NCI-H2107 (cell line): Measurements from ENCODE around the gene UTP11.

ENCODE experiments used
- DNase-seq: peaks from one replicate; lab custom pipeline; 2025; lab: John Stamatoyannopoulos, UW

Gene UTP11

DNA sequence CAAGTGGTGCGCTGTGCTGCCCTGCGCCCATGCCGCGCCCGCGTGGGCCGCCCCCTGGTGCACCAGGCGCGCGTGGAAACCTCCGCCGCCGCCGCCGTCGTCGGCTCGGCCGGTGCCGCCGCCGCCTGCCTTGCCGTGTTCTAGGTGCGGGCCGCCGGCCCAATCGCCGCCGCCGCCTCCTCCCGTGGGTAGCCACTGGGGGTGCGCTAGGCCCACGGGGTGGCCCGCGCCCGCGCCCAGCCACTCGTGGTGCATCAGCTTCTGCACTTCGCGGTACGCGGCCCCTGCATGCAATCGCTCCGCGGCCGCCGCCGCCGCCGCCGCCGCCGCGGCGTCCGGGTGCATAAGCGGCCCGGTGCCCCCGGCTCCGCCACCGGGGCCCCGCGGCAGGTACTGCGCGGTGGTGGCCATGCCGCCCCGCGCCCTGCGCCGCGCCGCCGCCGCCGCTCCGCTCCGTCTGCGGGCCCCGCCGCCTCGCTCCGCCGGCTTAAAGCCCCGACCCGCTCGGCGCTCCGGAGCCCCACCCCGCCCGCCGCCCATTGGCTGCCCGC is 33.9 kb downstream of the UTP11 start, which contains the start of gene POU3F1:
POU3F1 (minus strand) TSS at position 461 of the 551 bp plus-strand sequence; CDS start at position 411, 50 bp downstream.
- no peak for DNase-seq

DNA sequence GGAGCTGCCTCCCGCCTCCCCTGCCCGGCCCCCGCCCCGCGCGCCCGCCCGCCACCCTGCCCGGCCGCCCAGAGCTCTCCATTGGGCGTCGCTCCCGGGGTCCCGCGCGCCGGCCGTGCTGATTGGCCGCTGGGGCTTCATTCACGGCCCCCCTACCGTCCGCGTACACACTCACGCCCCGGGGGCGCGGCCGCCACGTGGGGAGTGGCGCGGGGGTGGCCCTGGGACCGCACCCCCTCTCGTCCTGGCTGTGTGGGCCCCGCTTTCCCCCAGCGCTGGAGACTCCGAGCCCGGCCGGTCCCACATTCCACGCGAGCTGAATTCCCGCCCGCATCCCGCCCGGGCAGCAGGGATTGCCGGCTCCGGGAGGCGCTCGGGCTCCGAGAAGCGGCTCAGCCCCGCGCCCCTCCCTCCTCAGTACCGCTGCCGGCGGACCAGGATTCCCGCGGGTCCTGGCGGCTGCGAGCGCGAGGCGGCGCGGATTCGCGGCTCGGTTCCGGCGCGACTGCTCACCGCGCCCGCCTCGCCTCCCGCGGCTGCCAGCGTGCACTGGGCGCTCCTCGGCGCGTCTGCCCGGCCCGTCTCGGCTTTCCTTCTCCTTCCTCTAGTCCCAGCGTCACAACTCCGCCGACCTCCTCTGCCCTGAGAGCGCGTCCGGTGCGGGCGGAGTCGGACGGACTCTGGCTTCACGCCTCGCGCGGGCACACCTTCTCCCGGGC is 34.5 kb downstream of the UTP11 start:
- DNase-seq, result no peak

DNA sequence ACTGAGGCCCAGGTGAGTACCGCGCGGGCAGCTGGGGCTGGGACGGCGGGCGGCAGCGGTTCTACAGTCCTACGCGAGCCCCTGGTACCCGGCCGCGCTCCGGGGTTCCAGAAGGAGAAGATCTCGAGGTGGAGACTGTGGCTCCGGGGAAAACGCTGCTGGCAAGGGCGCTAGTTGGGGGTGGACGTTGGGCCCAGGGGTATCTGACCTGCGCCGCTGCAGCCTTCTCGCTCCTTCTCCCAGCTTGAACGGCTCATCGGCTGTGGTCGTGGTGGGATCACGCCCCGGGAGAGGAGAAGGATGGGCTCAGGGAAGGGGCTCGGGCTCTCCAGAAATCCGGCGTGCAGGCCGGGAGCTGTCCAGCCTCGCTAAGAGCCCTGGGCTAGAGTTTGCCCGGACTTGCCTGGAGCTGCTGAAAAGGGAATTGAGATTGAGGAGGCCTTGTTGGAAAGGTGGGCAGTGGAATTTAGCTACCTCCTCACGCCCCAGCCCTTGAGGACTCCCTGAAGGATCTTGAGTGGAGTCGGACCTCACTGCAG is 35.1 kb downstream of the UTP11 start:
- no peak for DNase-seq

DNA sequence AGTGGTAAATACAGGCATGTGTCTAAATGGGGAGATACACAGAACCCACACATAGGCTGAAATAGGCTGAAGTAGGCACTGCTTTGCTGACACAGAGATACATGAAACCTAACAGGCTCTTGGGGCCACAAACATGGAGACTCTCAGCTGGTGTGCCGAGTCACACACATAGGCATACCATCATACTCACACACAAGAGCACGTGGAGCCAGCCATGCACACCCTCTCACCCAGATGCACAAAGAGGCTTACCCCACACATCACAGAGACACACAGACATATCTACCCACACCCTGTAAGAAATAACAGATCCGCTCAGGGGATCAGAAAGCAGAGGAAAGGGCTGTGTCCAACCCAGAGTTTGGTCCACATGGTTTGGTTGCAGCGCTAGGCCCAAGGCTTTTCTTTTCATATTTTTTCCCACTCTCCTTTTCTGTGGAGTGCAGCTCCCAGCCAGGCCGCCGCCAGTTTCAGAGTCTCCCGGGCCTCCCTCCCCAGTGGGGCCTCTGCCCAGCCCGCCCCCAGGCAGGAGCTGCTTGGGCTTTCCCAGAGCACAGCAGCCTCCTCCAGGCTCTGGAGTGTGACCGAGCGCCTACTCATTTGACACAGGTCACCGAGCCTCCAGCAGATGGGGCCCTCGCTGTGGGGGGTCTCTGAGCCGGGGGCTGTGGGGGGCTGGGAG is 38.0 kb downstream of the UTP11 start:
- no peak for DNase-seq

DNA sequence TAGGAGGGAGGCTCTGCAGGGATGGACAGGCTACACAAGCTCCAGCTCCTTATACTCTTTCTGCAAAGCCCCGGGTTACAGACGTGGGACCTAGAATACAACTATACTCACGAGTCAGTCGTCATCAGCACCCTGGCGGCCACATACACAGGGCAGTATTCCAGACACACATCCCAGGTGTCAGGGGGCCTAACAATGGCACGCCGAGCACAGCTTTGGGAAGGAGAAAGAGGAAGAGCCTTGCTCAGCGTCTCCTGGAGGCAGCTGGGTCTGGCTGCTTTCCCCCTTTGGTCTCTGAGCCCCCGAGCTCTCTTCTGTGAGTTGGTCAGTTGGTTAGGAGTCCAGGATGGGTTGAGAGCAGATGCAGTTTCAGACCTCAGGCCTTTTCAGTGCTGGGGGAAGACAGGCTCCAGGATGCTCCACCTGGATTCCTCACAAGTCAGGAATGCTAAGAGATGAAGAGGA is 38.6 kb downstream of the UTP11 start:
- no peak for DNase-seq

DNA sequence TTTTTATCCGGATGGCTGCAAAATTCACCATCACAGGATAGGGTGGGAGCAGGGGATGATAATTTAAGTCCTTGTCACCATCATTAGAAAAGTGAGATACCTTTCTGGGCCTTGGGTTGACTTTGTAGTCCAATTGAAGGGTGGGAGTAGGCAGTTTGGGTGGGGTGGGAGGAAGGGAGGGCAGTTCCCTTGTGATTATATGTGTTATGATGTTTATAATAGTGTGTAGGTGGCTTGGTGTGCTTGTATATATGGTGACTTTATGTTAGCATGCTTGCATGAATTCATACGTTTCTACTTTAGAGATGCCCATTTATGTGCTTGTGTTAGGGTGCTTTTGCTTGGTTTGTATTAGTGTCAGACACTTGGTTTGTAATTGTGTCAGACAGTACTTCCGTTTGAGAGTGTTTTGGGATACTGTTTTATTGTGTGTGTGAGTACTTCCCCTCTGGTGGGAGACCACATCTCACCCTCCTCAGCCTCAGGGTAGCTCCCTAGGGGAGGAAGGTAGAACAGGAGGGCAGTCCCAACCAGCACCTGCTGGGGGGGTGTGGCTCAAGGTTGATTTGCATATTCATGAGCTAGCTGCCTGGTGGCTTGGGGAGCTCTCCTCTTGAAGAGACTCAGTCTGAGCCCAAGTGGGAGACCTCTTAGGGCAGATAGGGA is 40.3 kb downstream of the UTP11 start:
- DNase-seq, result no peak

DNA sequence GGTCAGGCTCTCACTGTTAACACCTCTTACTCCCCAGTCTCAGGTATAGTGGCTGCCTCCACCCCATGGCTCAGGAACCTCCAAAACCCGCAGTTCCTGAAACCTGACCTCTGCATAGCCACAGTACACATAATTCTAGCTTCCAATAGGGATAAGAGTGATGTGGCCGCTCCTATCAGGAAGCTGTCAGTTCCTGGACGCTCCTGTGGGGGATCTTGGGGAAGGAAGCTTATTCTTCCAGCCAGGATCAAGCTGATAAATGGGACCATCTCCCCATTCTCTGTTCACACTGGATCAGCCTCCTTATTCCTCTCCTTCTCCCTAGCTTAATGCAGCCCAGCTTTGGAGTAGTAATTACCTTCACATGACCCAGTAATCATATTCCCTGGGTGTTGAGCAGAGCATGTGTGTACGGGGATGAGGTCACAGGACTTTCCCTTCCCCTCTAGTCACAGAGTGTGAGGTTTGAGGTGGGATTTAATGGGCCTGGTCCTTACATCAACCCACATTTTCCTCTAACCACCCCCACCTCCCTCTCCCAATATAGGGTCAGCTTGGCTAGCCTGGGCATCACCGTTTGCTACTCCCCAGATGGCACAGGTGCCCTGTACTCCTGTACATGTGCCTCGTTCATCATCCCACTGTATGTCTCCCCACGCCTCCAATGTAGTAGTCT is 41.0 kb downstream of the UTP11 start:
- DNase-seq, result no peak

DNA sequence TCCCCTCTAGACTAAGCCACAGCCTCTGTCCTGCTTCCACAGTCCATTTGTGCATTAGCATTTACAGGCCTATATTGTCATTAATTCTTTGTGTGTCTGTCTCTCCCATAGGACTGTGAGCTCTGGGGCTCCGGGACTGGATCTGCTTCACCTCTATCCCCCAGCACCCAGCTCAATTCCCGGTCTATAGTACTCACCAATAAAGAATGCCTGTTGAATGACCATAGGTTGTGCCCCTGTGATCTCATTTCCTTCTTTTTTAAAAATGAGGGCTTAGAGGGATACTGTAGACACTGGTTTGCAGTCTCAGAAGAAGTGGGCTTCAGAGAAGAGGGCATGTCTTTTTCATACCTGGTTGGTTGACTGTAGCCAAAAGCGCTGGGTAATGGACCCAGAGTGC is 42.9 kb downstream of the UTP11 start:
- no peak for DNase-seq

DNA sequence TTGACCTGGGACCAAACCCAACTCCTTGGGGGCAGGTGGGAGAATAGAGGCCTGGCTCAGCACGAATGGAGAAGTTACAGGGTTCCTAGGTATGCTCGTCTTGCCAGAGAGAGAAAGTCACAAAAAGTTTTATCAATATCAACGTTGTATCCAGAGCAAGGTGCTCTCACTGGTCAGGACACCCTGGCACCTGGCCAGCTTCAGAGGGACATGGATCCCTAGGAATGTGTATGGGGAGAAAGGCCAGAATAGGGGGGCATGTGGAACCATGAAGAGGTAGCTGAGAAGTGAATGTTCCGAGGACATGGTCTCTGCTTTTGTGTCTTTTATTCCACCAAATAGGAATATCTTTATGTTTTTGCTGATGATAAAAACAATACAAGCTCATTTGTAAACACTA is 43.4 kb downstream of the UTP11 start:
- DNase-seq, result no peak

DNA sequence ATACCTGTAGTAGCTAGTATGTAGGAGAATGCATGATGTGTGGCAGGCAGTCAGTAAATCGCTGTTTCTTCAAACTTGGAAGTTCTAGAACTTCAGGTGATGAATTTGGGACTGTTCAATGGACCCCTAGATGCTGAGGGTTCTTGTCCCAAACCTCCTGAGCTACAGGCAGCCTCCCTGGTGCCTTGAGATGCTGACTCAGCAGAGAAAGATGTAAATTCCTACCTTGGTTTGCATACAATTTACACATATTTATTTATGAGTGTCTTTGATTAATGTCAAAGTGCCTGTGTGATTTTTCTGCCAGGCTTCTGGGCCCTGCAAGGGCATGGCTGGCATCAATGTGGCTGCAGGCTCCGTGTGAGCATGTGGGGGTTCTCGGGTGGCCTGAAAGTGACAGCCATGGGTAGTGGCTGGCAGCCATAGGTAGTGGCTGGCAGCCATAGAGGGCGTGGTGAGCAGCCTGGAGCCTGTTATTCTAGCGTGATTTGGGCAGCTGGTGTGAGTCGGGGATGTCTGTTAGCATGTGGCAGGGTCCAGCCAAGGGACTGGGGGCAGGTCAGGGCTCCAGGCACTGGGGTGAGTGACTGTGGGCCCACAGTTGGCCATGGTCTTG is 47.2 kb downstream of the UTP11 start:
- DNase-seq, result no peak

DNA sequence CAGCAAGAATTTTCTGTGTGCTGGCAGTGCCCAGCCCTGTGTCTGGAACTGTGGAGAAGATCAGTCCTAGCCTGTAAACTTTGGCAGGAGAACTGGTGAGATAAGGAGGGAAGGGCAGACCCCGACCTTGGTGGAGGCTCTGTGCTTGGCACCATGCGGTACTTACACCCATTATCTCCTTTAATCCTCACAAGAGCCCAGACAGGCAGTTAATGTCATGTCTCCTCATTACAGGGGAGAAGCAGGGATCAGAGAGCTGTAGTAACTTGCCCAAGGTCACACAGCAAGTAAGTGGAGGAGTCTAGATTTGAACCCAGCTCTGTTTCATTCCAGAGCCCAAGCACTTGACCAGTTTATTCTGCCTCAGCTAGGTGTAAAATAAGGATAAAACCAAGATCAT is 48.0 kb downstream of the UTP11 start:
- DNase-seq, result no peak

DNA sequence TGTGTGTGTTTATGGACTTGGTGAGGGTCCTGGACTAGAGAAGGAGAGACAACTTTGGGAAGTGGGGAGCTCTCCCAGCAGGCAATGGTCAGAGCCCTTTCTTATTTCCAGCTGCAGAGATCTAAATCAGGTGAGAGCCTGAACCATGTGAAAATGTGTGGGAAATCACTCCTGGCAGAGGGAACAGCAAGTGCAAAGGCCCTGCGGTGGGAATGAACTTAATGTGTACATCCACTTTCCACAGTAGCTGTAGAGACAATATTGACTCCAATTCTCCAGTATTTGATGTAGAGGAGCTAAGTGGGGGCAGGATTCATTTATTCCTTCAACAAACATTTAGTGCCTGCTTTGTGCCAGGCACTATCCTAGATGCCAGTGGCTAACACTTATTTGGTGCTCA is 48.8 kb downstream of the UTP11 start:
- DNase-seq, result no peak

DNA sequence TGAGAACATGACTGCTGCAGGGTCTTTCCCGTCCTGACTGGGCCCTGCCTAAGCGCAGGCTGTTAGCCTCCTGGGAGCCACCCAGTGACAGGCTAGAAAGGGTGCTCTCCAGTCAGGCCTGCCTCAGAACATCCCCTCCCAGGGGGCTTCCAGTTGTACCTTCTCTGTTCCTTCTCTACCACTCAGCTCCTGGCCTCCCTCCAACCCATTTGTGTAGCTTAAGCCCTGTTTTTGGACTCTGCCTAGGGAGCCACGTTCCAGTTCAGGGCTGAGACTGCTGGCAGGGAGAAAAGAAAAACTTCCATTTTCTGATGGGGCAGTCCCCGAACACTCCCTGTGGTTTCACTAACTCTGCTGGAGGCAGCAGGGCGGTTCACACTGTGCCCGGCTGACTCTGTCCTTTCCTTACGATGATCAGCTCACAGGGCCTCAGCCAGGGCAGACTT is 49.4 kb downstream of the UTP11 start:
- no peak for DNase-seq

DNA sequence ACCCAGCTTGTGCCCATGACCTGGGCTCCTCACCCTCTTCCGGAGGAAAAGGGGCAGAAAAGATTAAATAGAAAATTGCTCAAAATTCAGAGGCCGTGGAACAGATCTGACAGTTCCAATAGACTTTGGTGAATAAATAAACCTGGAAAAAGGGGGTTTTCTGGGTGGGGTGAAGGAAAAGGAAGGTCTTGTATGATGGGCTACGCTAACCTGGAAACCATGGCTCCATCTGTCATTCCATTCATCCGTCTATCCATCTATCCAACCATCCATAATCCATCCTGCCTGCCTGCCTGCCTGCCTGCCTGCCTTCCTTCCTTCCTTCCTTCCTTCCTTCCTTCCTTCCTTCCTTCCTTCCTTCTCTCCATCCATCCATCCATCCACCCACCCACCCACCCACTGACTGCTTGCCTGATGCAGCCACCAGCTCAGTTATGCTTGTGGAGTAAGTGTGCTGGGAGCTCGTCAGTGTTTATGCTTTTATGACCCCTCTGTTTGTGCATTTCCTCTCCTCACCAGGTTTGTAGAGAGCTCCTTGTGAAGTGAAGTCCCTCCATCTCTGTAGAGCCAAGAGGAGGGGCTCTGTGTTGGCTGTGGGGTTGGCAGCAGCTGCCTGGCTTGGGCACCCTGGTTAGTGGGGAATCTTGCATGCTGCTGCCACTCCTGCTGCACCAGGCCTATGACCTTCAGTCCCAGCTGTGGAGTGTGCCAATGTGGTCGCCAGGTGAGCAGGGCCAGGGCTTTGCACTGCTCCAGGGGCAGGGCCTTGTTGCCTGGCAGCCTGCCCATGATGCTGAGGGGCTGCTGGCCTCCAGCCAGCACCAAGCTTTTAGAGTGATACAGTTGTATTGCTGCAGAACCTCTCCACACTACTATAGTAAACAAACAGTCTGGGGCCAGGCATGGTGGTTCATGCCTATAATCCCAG is 50.1 kb downstream of the UTP11 start:
- peak; percentile 59 for DNase-seq

DNA sequence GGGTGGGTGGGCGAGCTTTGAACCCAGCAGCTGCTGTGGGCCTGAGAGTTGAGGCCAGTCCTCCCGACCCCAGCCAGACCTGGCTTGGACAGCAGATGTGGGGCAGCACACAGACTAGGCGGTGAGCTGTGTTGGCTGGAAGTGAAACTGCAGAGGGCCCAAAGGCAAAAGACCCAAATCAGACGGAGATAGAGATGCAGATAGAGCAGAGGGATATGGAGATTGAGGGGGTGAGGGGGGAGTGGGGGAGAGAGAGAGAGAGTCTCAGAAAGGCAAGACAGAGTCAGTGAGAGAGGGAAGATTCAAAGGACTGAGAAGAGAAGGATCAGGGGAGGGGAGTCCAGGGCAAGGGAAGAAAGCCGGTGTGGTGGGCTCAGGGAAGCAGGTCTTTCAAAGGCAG is 51.1 kb downstream of the UTP11 start:
- no peak for DNase-seq

DNA sequence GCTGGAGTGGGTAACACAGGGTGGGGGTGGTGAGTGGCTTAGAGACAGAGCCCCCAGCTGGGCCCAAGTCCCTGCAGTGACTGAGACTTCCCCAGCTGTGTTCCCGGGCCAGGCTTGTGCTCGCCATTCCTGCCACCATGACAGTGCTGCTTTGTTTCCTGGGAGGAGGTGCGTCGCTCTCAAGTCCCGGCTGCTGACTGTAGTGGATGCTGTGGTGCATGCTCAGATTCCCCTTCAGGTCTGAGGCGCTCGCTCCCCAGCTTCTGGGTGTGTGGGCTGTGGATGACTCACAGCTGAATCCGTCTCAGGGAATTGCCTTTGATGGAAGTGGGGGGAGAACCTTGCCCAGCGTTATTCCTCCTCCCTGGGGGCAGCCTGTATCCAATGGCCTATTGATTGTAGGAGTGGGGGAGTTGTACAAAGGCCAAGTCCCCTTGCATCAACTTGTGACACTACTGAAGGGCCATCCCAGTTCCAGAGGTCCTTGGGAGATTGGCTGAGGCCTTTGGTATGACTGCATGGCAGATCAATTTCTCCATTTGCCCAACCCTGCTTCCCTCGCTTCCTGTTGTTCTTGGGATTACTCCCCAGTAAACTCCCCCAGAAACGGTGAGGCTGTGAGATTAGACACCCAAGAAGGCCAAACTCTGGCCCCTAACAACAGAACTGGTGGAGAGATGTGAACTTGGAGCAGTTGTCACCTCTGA is 51.8 kb downstream of the UTP11 start:
- no peak for DNase-seq

DNA sequence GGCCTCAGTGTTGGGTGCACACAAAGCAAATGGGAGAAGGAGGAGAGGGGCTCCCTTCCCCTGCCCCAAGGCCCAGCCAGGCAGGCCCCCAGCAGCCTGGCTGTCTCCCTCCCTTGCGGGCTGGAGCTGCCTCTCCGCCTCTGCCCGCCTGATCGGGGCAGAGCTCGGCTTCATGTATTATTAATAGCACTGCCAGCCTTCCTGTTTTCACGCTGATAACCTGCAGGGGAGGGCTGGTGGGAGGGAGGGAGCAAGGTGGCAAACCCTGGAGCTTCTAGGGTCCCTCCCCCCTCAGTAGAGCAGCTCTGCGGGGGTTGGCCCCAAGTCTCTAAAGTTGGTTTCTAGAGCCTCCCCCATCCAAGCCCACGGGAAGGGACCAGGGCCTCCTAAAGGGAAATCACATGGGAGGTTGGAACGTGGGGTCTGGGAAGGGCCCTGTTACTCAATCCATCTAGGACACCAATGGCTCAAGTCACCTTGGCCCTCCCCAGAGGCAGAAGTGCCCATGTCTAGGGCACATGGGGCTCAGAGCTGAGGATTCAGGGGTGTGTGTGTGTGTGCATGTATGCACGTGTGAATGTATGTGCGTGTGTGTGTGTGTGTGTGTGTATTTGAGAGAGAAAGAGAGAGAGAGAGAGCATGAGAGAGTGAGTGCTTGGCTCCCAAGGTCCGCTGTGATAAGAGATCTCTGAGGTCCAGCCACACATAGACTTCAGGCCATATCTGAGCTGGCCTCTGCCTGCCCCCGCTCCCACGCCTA is 55.9 kb downstream of the UTP11 start:
- DNase-seq, result no peak

DNA sequence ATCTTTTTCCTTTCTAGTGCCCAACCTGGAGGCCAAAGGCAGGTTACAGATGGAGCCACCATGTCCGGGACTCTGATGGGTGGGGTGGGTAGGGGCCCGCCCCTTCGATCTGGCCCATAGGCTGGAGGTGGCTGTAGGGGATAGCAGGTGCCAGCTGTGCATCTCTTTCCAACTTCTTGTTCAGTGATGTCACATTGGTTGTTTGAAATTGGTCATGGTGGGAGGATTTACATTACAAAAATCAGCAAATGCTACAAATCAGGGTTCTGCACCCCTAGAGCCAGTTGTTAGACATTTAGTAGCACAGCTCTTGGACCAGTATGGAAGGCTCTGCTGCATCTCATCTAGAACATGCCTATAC is 56.4 kb downstream of the UTP11 start:
- DNase-seq, result no peak
